Stimulated activated naive B cell treated with anti-CD40 and anti-IgM and Interleukin-4, amounts not matched to agents 10 μg/mL and 1 μg/mL and 100 μg/mL, for 72 hours (primary cell): ENCODE results near the gene CCDC188.

Source experiments
- ATAC-seq, 2 donors: fragments of 150-1000 bp; cut with Tn5 transposase; replicated peaks; 2 replicates each; pipeline ENCODE4 v1.10.0; 2021; ENCODE audit warnings: moderate library complexity in 1 of 2
- DNase-seq: peaks from one replicate; pipeline ENCODE4 v3.0.0; 2021
- H3K27ac Mint-ChIP-seq: one replicate; pipeline ENCODE4 v1.8.0; 2022; ENCODE audit warnings: mild to moderate bottlenecking, mixed read lengths
- H3K27me3 Mint-ChIP-seq, 2 donors: one replicate each; pipeline ENCODE4 v1.8.0; 2022; ENCODE audit warnings: mixed read lengths in 2 of 2
- H3K36me3 Mint-ChIP-seq, 2 donors: one replicate each; pipeline ENCODE4 v1.8.0; 2022; ENCODE audit warnings: mixed read lengths in 2 of 2, mild to moderate bottlenecking in 1 of 2
- H3K4me1 Mint-ChIP-seq, 2 donors: one replicate each; pipeline ENCODE4 v1.8.0; 2022; ENCODE audit warnings: mixed read lengths in 2 of 2, mild to moderate bottlenecking in 1 of 2
- H3K4me3 Mint-ChIP-seq, 2 donors: one replicate each; pipeline ENCODE4 v1.8.0; 2022; ENCODE audit warnings: mild to moderate bottlenecking in 2 of 2, mixed read lengths in 2 of 2, moderate library complexity in 1 of 2
- H3K9me3 Mint-ChIP-seq, 2 donors: one replicate each; pipeline ENCODE4 v1.8.0; 2022; ENCODE audit warnings: mixed read lengths in 2 of 2, mild to moderate bottlenecking in 1 of 2

The CCDC188 gene

GRCh38 chr22:20105456-20106204 is 45.2 kb downstream of the CCDC188 start:
- Mint-ChIP-seq H3K27ac (no peak overlapping the region), H3K9me3 (no peaks in the 10 kb centered on the region), H3K36me3 (peaks cover 26 to 67% of the 10 kb centered on the region in 2 donors), H3K4me1 (peaks cover 8 to 11% of the 10 kb centered on the region in 2 donors), H3K4me3 (no peak overlapping the region), H3K27me3 (no peaks in the 10 kb centered on the region)
- DNase-seq (no peak), ATAC-seq (no peak)

- H3K36me3 Mint-ChIP-seq: peaks cover 35 to 72% of the 10 kb centered on the region in 2 donors
- no peaks in the 10 kb centered on the region for H3K9me3 Mint-ChIP-seq
- DNase-seq (no peak), ATAC-seq (no peak)
- H3K4me1 Mint-ChIP-seq: peaks cover 0 to 6% of the 10 kb centered on the region in 2 donors
- no peaks in the 10 kb centered on the region for H3K27me3 Mint-ChIP-seq
- no peak overlapping the region for H3K27ac Mint-ChIP-seq
- no peak overlapping the region for H3K4me3 Mint-ChIP-seq
Measured at GRCh38 chr22:20102203-20102780, 48.6 kb downstream of the CCDC188 start.

GRCh38 chr22:20101638-20102037 is 49.2 kb downstream of the CCDC188 start:
- DNase-seq: no peak
- Mint-ChIP-seq H3K4me3 (no peak overlapping the region), H3K36me3 (peaks cover 39 to 72% of the 10 kb centered on the region in 2 donors), H3K27ac (no peak overlapping the region), H3K9me3 (no peaks in the 10 kb centered on the region), H3K4me1 (peaks cover 0 to 6% of the 10 kb centered on the region in 2 donors), H3K27me3 (no peaks in the 10 kb centered on the region)
- no peak for ATAC-seq

DNA sequence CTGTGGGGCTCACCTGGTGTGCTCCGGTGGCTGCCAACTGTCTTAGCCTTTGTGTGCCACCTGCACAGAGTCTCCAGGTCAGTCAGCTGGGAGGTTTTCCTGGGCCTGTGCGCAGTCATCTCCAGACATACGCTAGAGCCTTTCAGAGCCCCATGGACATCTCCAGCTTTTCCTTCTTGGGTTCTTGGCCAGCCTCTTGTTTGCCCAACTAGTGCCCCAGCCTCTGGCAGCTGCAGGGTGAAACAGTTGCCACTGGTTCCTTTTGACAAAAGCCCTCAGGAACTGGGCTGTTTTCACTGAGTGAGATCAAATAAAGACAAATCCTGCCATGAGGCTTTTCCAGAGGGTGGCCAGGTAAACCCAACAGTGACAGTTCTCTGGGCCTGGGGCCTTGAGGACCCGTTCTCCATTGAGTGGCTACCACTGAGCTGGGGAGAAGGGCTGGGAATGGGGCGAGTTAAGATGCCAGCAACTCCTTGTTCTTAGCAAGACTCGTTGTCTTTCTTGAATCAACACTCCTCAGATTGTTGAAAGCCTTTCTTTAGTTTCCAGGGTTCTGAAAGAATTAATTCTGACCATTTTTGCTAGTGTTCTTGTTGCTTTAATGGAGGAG is 51.6 kb downstream of the CCDC188 start:
- Mint-ChIP-seq H3K27ac (no peak overlapping the region), H3K27me3 (no peaks in the 10 kb centered on the region), H3K4me3 (no peak overlapping the region), H3K9me3 (peaks cover 2 to 4% of the 10 kb centered on the region in 2 donors), H3K4me1 (peaks cover 0 to 6% of the 10 kb centered on the region in 2 donors), H3K36me3 (peaks cover 48 to 77% of the 10 kb centered on the region in 2 donors)
- DNase-seq (no peak), ATAC-seq (no peak)
